HEK293 (cell line): Measurements from ENCODE around the gene PPM1K.

Experiments used
- CTCF ChIA-PET: fragments of 350-600 bp; formaldehyde crosslinking; extraction: SDS; loops from one replicate; lab custom pipeline; 2021; ENCODE audit warnings: antibody characterized with exemption; lab: Yijun Ruan, JAX
- POLR2A ChIA-PET: fragments of 300-600 bp; formaldehyde crosslinking; extraction: SDS; loops from one replicate; lab custom pipeline; 2020; ENCODE audit warnings: antibody characterized with exemption, inconsistent platforms; lab: Yijun Ruan, JAX
- H3K27ac ChIP-seq: fragments of 200-500 bp; sonication (Bioruptor generic); 2 replicates; pipeline ENCODE4 v1.5.1; 2014; ENCODE audit warnings: low read depth, low read length, control low read depth, inconsistent platforms; ENCODE audit errors: extremely low read depth
- H3K36me3 ChIP-seq, 2 experiments: fragments of 200-500 bp in 1 of 2; sonication (Bioruptor generic) in 1 of 2; 1 replicate in 1 of 2; 2 replicates in 1 of 2; pipeline ENCODE4 v1.5.1; 2014 to 2017; ENCODE audit warnings: inconsistent platforms in 2 of 2, low read length in 2 of 2; ENCODE audit not compliant: control insufficient read depth in 2 of 2, insufficient read depth in 1 of 2
- H3K4me1 ChIP-seq: fragments of 200-500 bp; sonication (Bioruptor generic); 2 replicates; pipeline ENCODE4 v1.5.1; 2014; ENCODE audit warnings: mild to moderate bottlenecking, low read length, inconsistent platforms; ENCODE audit not compliant: control insufficient read depth, insufficient read depth
- H3K4me3 ChIP-seq: 2 replicates; pipeline ENCODE4 v1.5.1; 2011; ENCODE audit warnings: low read depth, mild to moderate bottlenecking, control low read depth, low read length, moderate library complexity
- H3K9me3 ChIP-seq: fragments of 200-500 bp; sonication (Bioruptor generic); 2 replicates; pipeline ENCODE4 v1.5.1; 2014; ENCODE audit warnings: low read depth, low read length, inconsistent platforms; ENCODE audit not compliant: control insufficient read depth, insufficient read depth
- KLF10 ChIP-seq: fragments of 450-650 bp; IDR thresholded peaks from 2 replicates; pipeline ENCODE4 v1.5.1; 2018; ENCODE audit warnings: missing biosample characterization, mild to moderate bottlenecking, missing genetic modification characterization
- KLF16 ChIP-seq: fragments of 450-650 bp; formaldehyde crosslinking; IDR thresholded peaks from 2 replicates; pipeline ENCODE4 v1.5.1; 2017; ENCODE audit warnings: missing biosample characterization, missing genetic modification characterization
- KLF17 ChIP-seq: fragments of 450-650 bp; formaldehyde crosslinking; IDR thresholded peaks from 2 replicates; pipeline ENCODE4 v1.5.1; 2016; ENCODE audit warnings: missing biosample characterization, missing genetic modification characterization
- SP2 ChIP-seq: fragments of 450-650 bp; formaldehyde crosslinking; IDR thresholded peaks from 2 replicates; pipeline ENCODE4 v1.5.1; 2016; ENCODE audit warnings: missing biosample characterization, missing genetic modification characterization
- ZNF146 ChIP-seq: fragments of 450-650 bp; formaldehyde crosslinking; IDR thresholded peaks from 2 replicates; pipeline ENCODE4 v1.5.1; 2016; ENCODE audit warnings: missing biosample characterization, missing genetic modification characterization
- ZNF148 ChIP-seq: fragments of 450-650 bp; formaldehyde crosslinking; IDR thresholded peaks from 2 replicates; pipeline ENCODE4 v1.5.0; 2017; ENCODE audit warnings: missing biosample characterization, missing genetic modification characterization, borderline replicate concordance
- ZNF16 ChIP-seq: fragments of 450-650 bp; formaldehyde crosslinking; IDR thresholded peaks from 2 replicates; pipeline ENCODE4 v1.5.1; 2016; ENCODE audit warnings: low read depth, missing biosample characterization, missing genetic modification characterization
- ZNF239 ChIP-seq: fragments of 450-650 bp; formaldehyde crosslinking; IDR thresholded peaks from 2 replicates; pipeline ENCODE4 v1.5.1; 2016; ENCODE audit warnings: missing biosample characterization, missing genetic modification characterization
- ZNF292 ChIP-seq: fragments of 450-650 bp; formaldehyde crosslinking; IDR thresholded peaks from 2 replicates; pipeline ENCODE4 v1.5.1; 2016; ENCODE audit warnings: low read depth, missing biosample characterization, missing genetic modification characterization, borderline replicate concordance
- ZNF362 ChIP-seq: fragments of 450-650 bp; formaldehyde crosslinking; IDR thresholded peaks from 2 replicates; pipeline ENCODE4 v1.5.1; 2016; ENCODE audit warnings: missing biosample characterization, missing genetic modification characterization
- ZNF394 ChIP-seq: fragments of 450-650 bp; formaldehyde crosslinking; IDR thresholded peaks from 2 replicates; pipeline ENCODE4 v1.5.1; 2016; ENCODE audit warnings: missing biosample characterization, missing genetic modification characterization, mild to moderate bottlenecking, moderate library complexity, borderline replicate concordance
- ZNF433 ChIP-seq: fragments of 450-650 bp; formaldehyde crosslinking; IDR thresholded peaks from 2 replicates; pipeline ENCODE4 v1.5.1; 2016; ENCODE audit warnings: missing biosample characterization, missing genetic modification characterization, low read depth
- ZNF76 ChIP-seq: fragments of 450-650 bp; formaldehyde crosslinking; IDR thresholded peaks from 2 replicates; pipeline ENCODE4; 2016; ENCODE audit warnings: low read depth, missing biosample characterization, missing genetic modification characterization, borderline replicate concordance
- ZNF768 ChIP-seq: fragments of 450-650 bp; formaldehyde crosslinking; IDR thresholded peaks from 2 replicates; pipeline ENCODE4 v1.5.1; 2018; ENCODE audit warnings: missing biosample characterization, mild to moderate bottlenecking, missing genetic modification characterization
- ZSCAN4 ChIP-seq: fragments of 450-650 bp; formaldehyde crosslinking; IDR thresholded peaks from 2 replicates; pipeline ENCODE4 v1.5.1; 2017; ENCODE audit warnings: missing biosample characterization, missing genetic modification characterization
- TF ChIP-seq, protein P1 (sequence below): sonication (generic); formaldehyde crosslinking; IDR thresholded peaks from 2 replicates; pipeline ENCODE4 v1.8.1; 2022; ENCODE audit warnings: mild to moderate bottlenecking, moderate library complexity, missing genetic modification reagents
- TF ChIP-seq, protein P2 (sequence below): fragments of 450-650 bp; formaldehyde crosslinking; IDR thresholded peaks from 2 replicates; pipeline ENCODE4 v1.5.1; 2016; ENCODE audit warnings: missing biosample characterization, missing genetic modification characterization
- TF ChIP-seq, protein P3 (sequence below): fragments of 450-650 bp; formaldehyde crosslinking; IDR thresholded peaks from 2 replicates; pipeline ENCODE4 v1.5.1; 2017; ENCODE audit warnings: missing biosample characterization, missing genetic modification characterization

Gene PPM1K

GRCh38 chr4:88291003-88291402, 6.6 kb upstream of the PPM1K start:
- H3K27ac ChIP-seq = no peak overlapping the region
- no peaks in the 10 kb centered on the region for H3K4me1 ChIP-seq
- ChIA-PET POLR2A (no interaction called here), CTCF (no interaction called here)
- H3K36me3 ChIP-seq = no peaks in the 10 kb centered on the region
- TF ChIP-seq ZNF433 (tag by site-specific recombination) (no peak), KLF17 (tag by site-specific recombination) (no peak), SP2 (tag by site-specific recombination) (0 out of 2 replicates have a peak, but pooled peaks have one; percentile 18), ZNF16 (tag by site-specific recombination) (no peak), KLF10 (tag by site-specific recombination) (peak; percentile 69; the same call in 1 of the 2 replicates), ZNF768 (tag by site-specific recombination) (no peak)
- no peaks in the 10 kb centered on the region for H3K9me3 ChIP-seq
- no peak overlapping the region for H3K4me3 ChIP-seq

- Histone ChIP-seq H3K27ac (no peak overlapping the region), H3K4me1 (no peaks in the 10 kb centered on the region), H3K36me3 (no peaks in the 10 kb centered on the region), H3K9me3 (no peaks in the 10 kb centered on the region), H3K4me3 (no peak overlapping the region)
- TF ChIP-seq KLF10 (tag by site-specific recombination) (no peak), ZNF146 (tag by site-specific recombination) (no peak), ZNF148 (tag by site-specific recombination) (no peak), ZNF292 (no peak), KLF16 (no peak), ZNF362 (tag by site-specific recombination) (no peak), ZNF239 (tag by site-specific recombination) (no peak), ZNF76 (no peak), ZNF394 (no peak), ZSCAN4 (tag by site-specific recombination) (no peak)
- TF ChIP-seq, protein P1, sequence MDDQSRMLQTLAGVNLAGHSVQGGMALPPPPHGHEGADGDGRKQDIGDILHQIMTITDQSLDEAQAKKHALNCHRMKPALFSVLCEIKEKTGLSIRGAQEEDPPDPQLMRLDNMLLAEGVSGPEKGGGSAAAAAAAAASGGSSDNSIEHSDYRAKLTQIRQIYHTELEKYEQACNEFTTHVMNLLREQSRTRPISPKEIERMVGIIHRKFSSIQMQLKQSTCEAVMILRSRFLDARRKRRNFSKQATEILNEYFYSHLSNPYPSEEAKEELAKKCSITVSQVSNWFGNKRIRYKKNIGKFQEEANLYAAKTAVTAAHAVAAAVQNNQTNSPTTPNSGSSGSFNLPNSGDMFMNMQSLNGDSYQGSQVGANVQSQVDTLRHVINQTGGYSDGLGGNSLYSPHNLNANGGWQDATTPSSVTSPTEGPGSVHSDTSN (CRISPR knock-in tag) = no peak
- TF ChIP-seq, protein P2, sequence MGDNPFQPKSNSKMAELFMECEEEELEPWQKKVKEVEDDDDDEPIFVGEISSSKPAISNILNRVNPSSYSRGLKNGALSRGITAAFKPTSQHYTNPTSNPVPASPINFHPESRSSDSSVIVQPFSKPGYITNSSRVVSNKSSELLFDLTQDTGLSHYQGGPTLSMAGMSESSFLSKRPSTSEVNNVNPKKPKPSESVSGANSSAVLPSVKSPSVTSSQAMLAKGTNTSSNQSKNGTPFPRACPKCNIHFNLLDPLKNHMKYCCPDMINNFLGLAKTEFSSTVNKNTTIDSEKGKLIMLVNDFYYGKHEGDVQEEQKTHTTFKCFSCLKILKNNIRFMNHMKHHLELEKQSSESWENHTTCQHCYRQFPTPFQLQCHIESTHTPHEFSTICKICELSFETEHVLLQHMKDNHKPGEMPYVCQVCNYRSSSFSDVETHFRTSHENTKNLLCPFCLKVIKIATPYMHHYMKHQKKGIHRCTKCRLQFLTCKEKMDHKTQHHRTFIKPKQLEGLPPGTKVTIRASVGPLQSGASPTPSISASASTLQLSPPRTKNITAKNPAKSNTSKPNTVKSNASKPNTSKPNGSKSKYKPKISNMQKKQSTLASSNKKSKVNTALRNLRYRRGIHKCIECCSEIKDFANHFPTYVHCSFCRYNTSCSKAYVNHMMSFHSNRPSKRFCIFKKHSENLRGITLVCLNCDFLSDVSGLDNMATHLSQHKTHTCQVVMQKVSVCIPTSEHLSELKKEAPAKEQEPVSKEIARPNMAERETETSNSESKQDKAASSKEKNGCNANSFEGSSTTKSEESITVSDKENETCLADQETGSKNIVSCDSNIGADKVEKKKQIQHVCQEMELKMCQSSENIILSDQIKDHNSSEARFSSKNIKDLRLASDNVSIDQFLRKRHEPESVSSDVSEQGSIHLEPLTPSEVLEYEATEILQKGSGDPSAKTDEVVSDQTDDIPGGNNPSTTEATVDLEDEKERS (tag by site-specific recombination) = no peak
- TF ChIP-seq, protein P3, sequence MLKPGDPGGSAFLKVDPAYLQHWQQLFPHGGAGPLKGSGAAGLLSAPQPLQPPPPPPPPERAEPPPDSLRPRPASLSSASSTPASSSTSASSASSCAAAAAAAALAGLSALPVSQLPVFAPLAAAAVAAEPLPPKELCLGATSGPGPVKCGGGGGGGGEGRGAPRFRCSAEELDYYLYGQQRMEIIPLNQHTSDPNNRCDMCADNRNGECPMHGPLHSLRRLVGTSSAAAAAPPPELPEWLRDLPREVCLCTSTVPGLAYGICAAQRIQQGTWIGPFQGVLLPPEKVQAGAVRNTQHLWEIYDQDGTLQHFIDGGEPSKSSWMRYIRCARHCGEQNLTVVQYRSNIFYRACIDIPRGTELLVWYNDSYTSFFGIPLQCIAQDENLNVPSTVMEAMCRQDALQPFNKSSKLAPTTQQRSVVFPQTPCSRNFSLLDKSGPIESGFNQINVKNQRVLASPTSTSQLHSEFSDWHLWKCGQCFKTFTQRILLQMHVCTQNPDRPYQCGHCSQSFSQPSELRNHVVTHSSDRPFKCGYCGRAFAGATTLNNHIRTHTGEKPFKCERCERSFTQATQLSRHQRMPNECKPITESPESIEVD = no peak
- CTCF ChIA-PET = no interaction called here
- POLR2A ChIA-PET = no interaction called here
Measured at GRCh38 chr4:88286897-88287296, 2.5 kb upstream of the PPM1K start.
